GM23338 (cell line): Measurements from ENCODE around the gene ZMYND8. TPM values are rescaled to one million over a fixed set of nuclear protein-coding genes. Genes with fewer than 3 reads are reported as not detected.
A peak's percentile ranks its signal among the peaks of the same experiment; 100 is the strongest.

Source experiments
- ATAC-seq: fragments of 200-7000 bp; cut with Tn5 transposase; 3 replicates; pipeline ENCODE4 v1.9.1; 2020
- DNase-seq: peaks from one replicate; pipeline ENCODE4 v3.0.0-alpha.2; 2015; ENCODE audit warnings: low spot score
- H2AFZ ChIP-seq: fragments of 200-600 bp; sonication (generic); 2 replicates; pipeline ENCODE4 v1.8.0; 2016; ENCODE audit warnings: antibody characterized with exemption, mild to moderate bottlenecking, moderate library complexity
- H3F3A ChIP-seq: fragments of 200-600 bp; sonication (generic); replicated peaks from 2 replicates; pipeline ENCODE4 v1.8.0; 2017; ENCODE audit warnings: antibody characterized with exemption, mixed run types, low read depth
- H3K27ac ChIP-seq: fragments of 200-600 bp; sonication (generic); 2 replicates; pipeline ENCODE4 v1.6.1; 2016; ENCODE audit warnings: low read depth
- H3K27me3 ChIP-seq: fragments of 200-600 bp; sonication (generic); 2 replicates; pipeline ENCODE4 v1.8.0; 2016; ENCODE audit warnings: mild to moderate bottlenecking, mixed run types, moderate library complexity; ENCODE audit not compliant: insufficient read depth
- H3K36me3 ChIP-seq: fragments of 200-600 bp; sonication (generic); 2 replicates; pipeline ENCODE4 v1.8.0; 2016; ENCODE audit warnings: mild to moderate bottlenecking; ENCODE audit not compliant: insufficient read depth
- H3K4me1 ChIP-seq: fragments of 200-600 bp; sonication (generic); 2 replicates; pipeline ENCODE4 v1.8.0; 2016; ENCODE audit warnings: mild to moderate bottlenecking, moderate library complexity; ENCODE audit not compliant: insufficient read depth
- H3K4me2 ChIP-seq: fragments of 200-600 bp; sonication (generic); 2 replicates; pipeline ENCODE4 v1.7.1; 2017; ENCODE audit warnings: mixed run types
- H3K4me3 ChIP-seq: fragments of 200-600 bp; sonication (generic); 2 replicates; pipeline ENCODE4 v1.6.1; 2016; ENCODE audit warnings: mixed run types
- H3K79me2 ChIP-seq: fragments of 200-600 bp; sonication (generic); replicated peaks from 2 replicates; pipeline ENCODE4 v1.8.0; 2017; ENCODE audit warnings: mild to moderate bottlenecking; ENCODE audit not compliant: insufficient read depth
- H3K9me2 ChIP-seq: fragments of 200-600 bp; sonication (generic); 2 replicates; pipeline ENCODE4 v1.8.0; 2017; ENCODE audit not compliant: insufficient read depth
- H4K20me1 ChIP-seq: fragments of 200-600 bp; sonication (generic); replicated peaks from 2 replicates; pipeline ENCODE4 v1.8.0; 2017; ENCODE audit warnings: mild to moderate bottlenecking; ENCODE audit not compliant: insufficient read depth
- H3K27ac Mint-ChIP-seq: 2 replicates; pipeline ENCODE4 v1.8.0; 2020; ENCODE audit warnings: inconsistent platforms, mild to moderate bottlenecking, moderate library complexity, mixed read lengths
- H3K27me3 Mint-ChIP-seq: 3 replicates; pipeline ENCODE4 v1.8.0; 2022; ENCODE audit warnings: low read depth, mild to moderate bottlenecking, moderate library complexity, mixed read lengths, inconsistent platforms; ENCODE audit not compliant: insufficient read depth, poor library complexity
- H3K36me3 Mint-ChIP-seq: 3 replicates; pipeline ENCODE4 v1.8.0; 2021; ENCODE audit warnings: low read depth, mild to moderate bottlenecking, inconsistent platforms, moderate library complexity, mixed read lengths
- H3K4me1 Mint-ChIP-seq: 3 replicates; pipeline ENCODE4 v1.8.0; 2020; ENCODE audit warnings: mild to moderate bottlenecking, inconsistent platforms, mixed read lengths
- H3K4me3 Mint-ChIP-seq: 3 replicates; pipeline ENCODE4 v1.8.0; 2021; ENCODE audit warnings: moderate library complexity, mild to moderate bottlenecking, inconsistent platforms, mixed read lengths
- H3K9me3 Mint-ChIP-seq: 3 replicates; pipeline ENCODE4 v1.8.0; 2020; ENCODE audit warnings: moderate library complexity, mild to moderate bottlenecking, inconsistent platforms, mixed read lengths
- CREB1 ChIP-seq: fragments of 250-450 bp; sonication (Bioruptor Pico); IDR thresholded peaks from 2 replicates; pipeline ENCODE4 v1.5.0; 2020; ENCODE audit warnings: low read depth, mild to moderate bottlenecking, moderate library complexity
- CTCF ChIP-seq, 2 experiments: fragments of 200-600 bp in 1 of 2; sonication (generic) in 1 of 2; conservative IDR thresholded peaks; 2 replicates each; pipeline versions ENCODE4 v1.5.1 to v1.6.1; 2016 to 2017; ENCODE audit warnings: antibody characterized with exemption in 2 of 2, low read depth in 2 of 2, mild to moderate bottlenecking in 2 of 2, moderate library complexity in 1 of 2
- EZH2 ChIP-seq: fragments of 200-600 bp; sonication (generic); IDR thresholded peaks from one replicate; pipeline ENCODE4 v1.8.0; 2017; ENCODE audit warnings: antibody characterized with exemption, mild to moderate bottlenecking, low read depth; ENCODE audit not compliant: unreplicated experiment
- EZH2phosphoT487 ChIP-seq: fragments of 200-600 bp; sonication (generic); IDR thresholded peaks from one replicate; pipeline ENCODE4 v1.8.1; 2018; ENCODE audit warnings: antibody characterized with exemption; ENCODE audit not compliant: unreplicated experiment
- JUNB ChIP-seq: IDR thresholded peaks from one replicate; pipeline ENCODE4 v1.6.1; 2016; ENCODE audit warnings: antibody characterized with exemption; ENCODE audit not compliant: unreplicated experiment
- NANOG ChIP-seq: IDR thresholded peaks from 2 replicates; pipeline ENCODE4 v1.6.1; 2016; ENCODE audit warnings: antibody characterized with exemption, borderline replicate concordance
- POLR2AphosphoS5 ChIP-seq: IDR thresholded peaks from 2 replicates; pipeline ENCODE4 v1.6.1; 2016; ENCODE audit warnings: antibody characterized with exemption, low read depth
- REST ChIP-seq: IDR thresholded peaks from one replicate; pipeline ENCODE4 v1.6.1; 2018; ENCODE audit warnings: antibody characterized with exemption; ENCODE audit not compliant: unreplicated experiment
- STAT1 ChIP-seq: IDR thresholded peaks from one replicate; pipeline ENCODE4 v1.6.1; 2016; ENCODE audit warnings: antibody characterized with exemption; ENCODE audit not compliant: unreplicated experiment
- ZNF114 ChIP-seq: fragments of 250-450 bp; sonication (Bioruptor Pico); IDR thresholded peaks from 2 replicates; pipeline ENCODE4 v1.5.0; 2020; ENCODE audit warnings: mild to moderate bottlenecking, moderate library complexity
- ZNF331 ChIP-seq: fragments of 250-450 bp; sonication (Bioruptor Pico); IDR thresholded peaks from 2 replicates; pipeline ENCODE4 v1.5.0; 2020; ENCODE audit warnings: low read depth, mild to moderate bottlenecking, moderate library complexity
- polyA plus RNA-seq: library from polyadenylated mRNA; unstranded; fragments of >200 nt; fragmentation: Nextera tagmentation; extraction: Ambion mirVana; gene quantifications from 2 replicates; pipeline ENCODE4 v1.2.1, GENCODE V29; 2016
- total RNA-seq: library from RNA; depleted of rRNA; stranded (reverse); fragments of >200 nt; shearing (Covaris generic); gene quantifications from 2 replicates; pipeline ENCODE4 v1.2.3, GENCODE V29; 2014

ZMYND8 gene
- total and polyA plus RNA-seq, 2 experiments from 2014 or later, result 70.9 to 128 TPM

- H3K4me3 Mint-ChIP-seq, result no peak overlapping the region
- Histone ChIP-seq H3K4me2 (no peak overlapping the region), H3F3A (no peaks in the 10 kb centered on the region), H3K27ac (no peak overlapping the region), H4K20me1 (no peaks in the 10 kb centered on the region), H3K9me2 (peaks cover 5% of the 10 kb centered on the region; the same call in 1 of the 2 replicates), H3K27me3 (no peaks in the 10 kb centered on the region), H2AFZ (no peak overlapping the region), H3K4me3 (no peak overlapping the region), H3K36me3 (no peaks in the 10 kb centered on the region), H3K79me2 (no peaks in the 10 kb centered on the region), H3K4me1 (no peaks in the 10 kb centered on the region)
- no peak overlapping the region for H3K27ac Mint-ChIP-seq
- TF ChIP-seq JUNB (no peak), CTCF (conservative IDR thresholded peaks at IDR 0.05; ENCODE audit: low read depth in 2 of 2) (no peak), REST (no peak), CREB1 (CRISPR knock-in tag) (no peak), ZNF331 (CRISPR knock-in tag) (no peak)
- H3K4me1 Mint-ChIP-seq, result no peaks in the 10 kb centered on the region; the same call in 2 of the 3 replicates
- DNase-seq, result no peak
- no peaks in the 10 kb centered on the region for H3K36me3 Mint-ChIP-seq
- H3K27me3 Mint-ChIP-seq, result peaks cover 2% of the 10 kb centered on the region
- H3K9me3 Mint-ChIP-seq, result no peaks in the 10 kb centered on the region
- ATAC-seq, result no peak
Measured at GRCh38 chr20:47187450-47188195, 168.9 kb downstream of the ZMYND8 start.

GRCh38 chr20:47183367-47183766 lies 173.1 kb downstream of the ZMYND8 start:
- no peaks in the 10 kb centered on the region for H3K4me1 ChIP-seq
- H3K27ac ChIP-seq, result no peak overlapping the region
- Mint-ChIP-seq H3K9me3 (peaks cover 2% of the 10 kb centered on the region; the same call in 1 of the 3 replicates), H3K4me3 (no peak overlapping the region), H3K4me1 (peaks cover 2% of the 10 kb centered on the region; the same call in 2 of the 3 replicates), H3K27me3 (peaks cover 3% of the 10 kb centered on the region), H3K36me3 (0 out of 3 replicates have a peak, but pooled peaks cover 3% of the 10 kb centered on the region), H3K27ac (no peak overlapping the region)
- H3K27me3 ChIP-seq, result no peaks in the 10 kb centered on the region
- H2AFZ ChIP-seq, result peak overlapping the region; percentile 66; the same call in 1 of the 2 replicates
- H4K20me1 ChIP-seq, result no peaks in the 10 kb centered on the region
- no peak for ATAC-seq
- peaks cover 8% of the 10 kb centered on the region; the same call in 1 of the 2 replicates for H3K9me2 ChIP-seq
- no peak overlapping the region for H3K4me2 ChIP-seq
- no peaks in the 10 kb centered on the region for H3K79me2 ChIP-seq
- DNase-seq, result no peak
- H3K4me3 ChIP-seq, result no peak overlapping the region
- H3F3A ChIP-seq, result no peaks in the 10 kb centered on the region
- H3K36me3 ChIP-seq, result no peaks in the 10 kb centered on the region
- TF ChIP-seq EZH2phosphoT487 (no peak), STAT1 (no peak), EZH2 (no peak), NANOG (no peak), ZNF331 (CRISPR knock-in tag) (no peak), POLR2AphosphoS5 (no peak), CTCF (conservative IDR thresholded peaks at IDR 0.05; ENCODE audit: low read depth in 2 of 2) (no peak), ZNF114 (CRISPR knock-in tag) (no peak), REST (no peak)
